ENCODE measurements around the gene PLPP3.

The PLPP3 gene

GRCh38 chr1:56578963-56579875 is at the start of gene PLPP3 (continued):
- TF ChIP-seq HIC1 (tag by site-specific recombination; IDR thresholded peaks at IDR 0.05), result peak; percentile 42; the same call in 1 of the 2 replicates
- TF ChIP-seq, protein P1, sequence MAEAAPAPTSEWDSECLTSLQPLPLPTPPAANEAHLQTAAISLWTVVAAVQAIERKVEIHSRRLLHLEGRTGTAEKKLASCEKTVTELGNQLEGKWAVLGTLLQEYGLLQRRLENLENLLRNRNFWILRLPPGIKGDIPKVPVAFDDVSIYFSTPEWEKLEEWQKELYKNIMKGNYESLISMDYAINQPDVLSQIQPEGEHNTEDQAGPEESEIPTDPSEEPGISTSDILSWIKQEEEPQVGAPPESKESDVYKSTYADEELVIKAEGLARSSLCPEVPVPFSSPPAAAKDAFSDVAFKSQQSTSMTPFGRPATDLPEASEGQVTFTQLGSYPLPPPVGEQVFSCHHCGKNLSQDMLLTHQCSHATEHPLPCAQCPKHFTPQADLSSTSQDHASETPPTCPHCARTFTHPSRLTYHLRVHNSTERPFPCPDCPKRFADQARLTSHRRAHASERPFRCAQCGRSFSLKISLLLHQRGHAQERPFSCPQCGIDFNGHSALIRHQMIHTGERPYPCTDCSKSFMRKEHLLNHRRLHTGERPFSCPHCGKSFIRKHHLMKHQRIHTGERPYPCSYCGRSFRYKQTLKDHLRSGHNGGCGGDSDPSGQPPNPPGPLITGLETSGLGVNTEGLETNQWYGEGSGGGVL (tag by site-specific recombination; IDR thresholded peaks at IDR 0.05), result peak; percentile 23; the same call in 1 of the 2 replicates
- no peak; the same call in 1 of the 2 replicates for TF ChIP-seq ZNF768 (tag by site-specific recombination; IDR thresholded peaks at IDR 0.05)
- no peak for TF ChIP-seq ZNF423 (tag by site-specific recombination; IDR thresholded peaks at IDR 0.05)
- TF ChIP-seq ZNF529 (tag by site-specific recombination; IDR thresholded peaks at IDR 0.05; ENCODE audit: insufficient replicate concordance), result no peak
- peak; percentile 51; the same call in 1 of the 2 replicates for TF ChIP-seq ZBTB20 (tag by site-specific recombination; IDR thresholded peaks at IDR 0.05)
- TF ChIP-seq ZNF510 (tag by site-specific recombination; IDR thresholded peaks at IDR 0.05; ENCODE audit: insufficient replicate concordance), result no peak
- no peak for TF ChIP-seq GLIS2 (tag by site-specific recombination; IDR thresholded peaks at IDR 0.05)
- TF ChIP-seq, protein P2, sequence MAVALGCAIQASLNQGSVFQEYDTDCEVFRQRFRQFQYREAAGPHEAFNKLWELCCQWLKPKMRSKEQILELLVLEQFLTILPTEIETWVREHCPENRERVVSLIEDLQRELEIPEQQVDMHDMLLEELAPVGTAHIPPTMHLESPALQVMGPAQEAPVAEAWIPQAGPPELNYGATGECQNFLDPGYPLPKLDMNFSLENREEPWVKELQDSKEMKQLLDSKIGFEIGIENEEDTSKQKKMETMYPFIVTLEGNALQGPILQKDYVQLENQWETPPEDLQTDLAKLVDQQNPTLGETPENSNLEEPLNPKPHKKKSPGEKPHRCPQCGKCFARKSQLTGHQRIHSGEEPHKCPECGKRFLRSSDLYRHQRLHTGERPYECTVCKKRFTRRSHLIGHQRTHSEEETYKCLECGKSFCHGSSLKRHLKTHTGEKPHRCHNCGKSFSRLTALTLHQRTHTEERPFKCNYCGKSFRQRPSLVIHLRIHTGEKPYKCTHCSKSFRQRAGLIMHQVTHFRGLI (tag by site-specific recombination; IDR thresholded peaks at IDR 0.05), result peak; percentile 56
- TF ChIP-seq GLI2 (tag by site-specific recombination; IDR thresholded peaks at IDR 0.05; ENCODE audit: borderline replicate concordance, low read depth), result no peak
- peak; percentile 31; the same call in 1 of the 2 replicates for TF ChIP-seq ZNF660 (tag by site-specific recombination; IDR thresholded peaks at IDR 0.05)
- no peak for TF ChIP-seq ZNF664 (tag by site-specific recombination; IDR thresholded peaks at IDR 0.05)
- no peak for TF ChIP-seq ZNF211 (tag by site-specific recombination; IDR thresholded peaks at IDR 0.05; ENCODE audit: low read depth)
- no peak for TF ChIP-seq REPIN1 (tag by site-specific recombination; IDR thresholded peaks at IDR 0.05; ENCODE audit: low read depth)
- TF ChIP-seq ZNF555 (tag by site-specific recombination; conservative IDR thresholded peaks at IDR 0.05), result no peak
- no peak; the same call in none of the 2 replicates for TF ChIP-seq ZBTB44 (tag by site-specific recombination; IDR thresholded peaks at IDR 0.05)
- TF ChIP-seq GFI1B (tag by site-specific recombination; IDR thresholded peaks at IDR 0.05), result no peak
- TF ChIP-seq ZNF16 (tag by site-specific recombination; IDR thresholded peaks at IDR 0.05; ENCODE audit: low read depth), result no peak
- no peak; the same call in 1 of the 2 replicates for TF ChIP-seq ZNF610 (tag by site-specific recombination; IDR thresholded peaks at IDR 0.05; ENCODE audit: borderline replicate concordance)
- TF ChIP-seq ZFHX2 (tag by site-specific recombination; conservative IDR thresholded peaks at IDR 0.05), result peak; percentile 82
- no peak for TF ChIP-seq ZNF174 (tag by site-specific recombination; IDR thresholded peaks at IDR 0.05)
- peak; percentile 96 for TF ChIP-seq ZNF335 (tag by site-specific recombination; conservative IDR thresholded peaks at IDR 0.05)
- TF ChIP-seq ZNF549 (tag by site-specific recombination; IDR thresholded peaks at IDR 0.05), result no peak
- TF ChIP-seq ZFP3 (tag by site-specific recombination; IDR thresholded peaks at IDR 0.05; ENCODE audit: low read depth), result no peak
- TF ChIP-seq KLF16 (tag by site-specific recombination; IDR thresholded peaks at IDR 0.05), result peak; percentile 64; the same call in 1 of the 2 replicates
- no peak for TF ChIP-seq HOXD13 (CRISPR knock-in tag; IDR thresholded peaks at IDR 0.05; ENCODE audit: borderline replicate concordance)
- TF ChIP-seq SALL2 (tag by site-specific recombination; IDR thresholded peaks at IDR 0.05; ENCODE audit: borderline replicate concordance), result no peak
- no peak for TF ChIP-seq ZNF324 (tag by site-specific recombination; IDR thresholded peaks at IDR 0.05)
- TF ChIP-seq ZSCAN16 (tag by site-specific recombination; IDR thresholded peaks at IDR 0.05), result no peak
- TF ChIP-seq TRIM28 (IDR thresholded peaks at IDR 0.05; ENCODE audit: borderline replicate concordance, low read length), result no peak
- TF ChIP-seq ZNF76 (tag by site-specific recombination; IDR thresholded peaks at IDR 0.05; ENCODE audit: borderline replicate concordance, low read depth), result no peak
- TF ChIP-seq ZNF670 (tag by site-specific recombination; IDR thresholded peaks at IDR 0.05; ENCODE audit: low read depth), result no peak
- no peak for TF ChIP-seq SETDB1 (IDR thresholded peaks at IDR 0.05; ENCODE audit: insufficient read length, low read length)

All from HEK293 (cell line).